GM12878 (cell line): Measurements from ENCODE around the gene PKN2. TPM values are rescaled to one million over a fixed set of nuclear protein-coding genes. Genes with fewer than 3 reads are reported as not detected.

ENCODE experiments used
- ATAC-seq: fragments of 200-7000 bp; cut with Tn5 transposase; 3 replicates; pipeline ENCODE4 v1.9.1; 2020; ENCODE audit warnings: mild to moderate bottlenecking, moderate library complexity
- BruUV-seq: library from RNA; stranded (reverse); fragments of 400-500 nt; replicated peaks from 2 replicates; lab custom pipeline; 2021; lab: Mats Ljungman, UMichigan
- CTCF ChIA-PET: fragments of 300-600 bp; sonication (Branson Sonifier 250); formaldehyde crosslinking; extraction: SDS; loops from one replicate; lab custom pipeline; 2021; ENCODE audit warnings: inconsistent platforms; lab: Yijun Ruan, JAX
- POLR2A ChIA-PET: fragments of 350-600 bp; formaldehyde crosslinking; extraction: SDS; loops from one replicate; lab custom pipeline; 2021; ENCODE audit warnings: inconsistent platforms; lab: Charles Lee
- RAD21 ChIA-PET: fragments of 300-600 bp; sonication (Branson Sonifier 250); formaldehyde crosslinking; loops from one replicate; lab custom pipeline; 2023; ENCODE audit warnings: antibody characterized with exemption; ENCODE audit not compliant: unreplicated experiment; lab: Charles Lee
- SMC1A ChIA-PET: fragments of 300-600 bp; sonication (Branson Sonifier 250); formaldehyde crosslinking; loops from one replicate; lab custom pipeline; 2023; ENCODE audit not compliant: unreplicated experiment, uncharacterized antibody; lab: Charles Lee
- DNase-seq: peaks from one replicate; pipeline ENCODE4 v3.0.0-alpha.2; 2011; ENCODE audit warnings: low read depth, low spot score
- FAIRE-seq: peaks from 3 replicates; lab custom pipeline; 2011; peaks lifted over from hg19 to GRCh38; lab: Jason Lieb, UNC
- H2AFZ ChIP-seq: 2 replicates; pipeline ENCODE4 v1.6.0; 2011; ENCODE audit warnings: low read depth, low read length, control low read depth; ENCODE audit not compliant: control insufficient read depth
- H3K27ac ChIP-seq: 2 replicates; pipeline ENCODE4 v1.5.1; 2011; ENCODE audit warnings: control low read depth; ENCODE audit not compliant: control insufficient read depth, insufficient read depth
- H3K27me3 ChIP-seq, 2 experiments: replicated peaks in 1 of 2; 2 replicates each; pipeline versions ENCODE4 v1.6.0 to v1.6.1; 2011; ENCODE audit warnings: low read length in 1 of 2; ENCODE audit not compliant: control insufficient read depth in 2 of 2, insufficient read depth in 2 of 2
- H3K36me3 ChIP-seq, 2 experiments: 2 replicates each; pipeline ENCODE4 v1.5.1; 2011; ENCODE audit warnings: low read length in 1 of 2; ENCODE audit not compliant: control insufficient read depth in 2 of 2, insufficient read depth in 2 of 2
- H3K4me1 ChIP-seq: 2 replicates; pipeline ENCODE4 v1.6.1; 2011; ENCODE audit warnings: mild to moderate bottlenecking, low read length, moderate library complexity, mixed read lengths; ENCODE audit not compliant: control insufficient read depth, insufficient read depth
- H3K4me2 ChIP-seq: 2 replicates; pipeline ENCODE4 v1.6.0; 2011; ENCODE audit warnings: control low read depth; ENCODE audit not compliant: control insufficient read depth, insufficient read depth
- H3K4me3 ChIP-seq: fragments of 200-600 bp; sonication (generic); 2 replicates; pipeline ENCODE4 v1.5.1; 2016
- H3K79me2 ChIP-seq: 2 replicates; pipeline ENCODE4 v1.6.0; 2011; ENCODE audit warnings: low read length; ENCODE audit not compliant: control insufficient read depth, insufficient read depth
- H3K9ac ChIP-seq: 2 replicates; pipeline ENCODE4 v1.8.0; 2011; ENCODE audit warnings: low read length, control low read depth, mixed read lengths; ENCODE audit not compliant: control insufficient read depth, insufficient read depth
- H3K9me3 ChIP-seq: replicated peaks from 3 replicates; pipeline ENCODE4 v1.5.1; 2011; ENCODE audit warnings: mild to moderate bottlenecking, low read length; ENCODE audit not compliant: control insufficient read depth, insufficient read depth
- H4K20me1 ChIP-seq: 2 replicates; pipeline ENCODE4 v1.6.0; 2011; ENCODE audit not compliant: control insufficient read depth, insufficient read depth
- ATF7 ChIP-seq: fragments of 450-650 bp; IDR thresholded peaks from 2 replicates; pipeline ENCODE4 v1.6.1; 2016; ENCODE audit warnings: low read depth, mild to moderate bottlenecking
- LARP7 ChIP-seq: fragments of 450-650 bp; IDR thresholded peaks from 2 replicates; pipeline ENCODE4 v1.6.1; 2017; ENCODE audit warnings: mild to moderate bottlenecking
- PKNOX1 ChIP-seq: fragments of 450-650 bp; IDR thresholded peaks from 2 replicates; pipeline ENCODE4 v1.6.1; 2016; ENCODE audit warnings: mild to moderate bottlenecking
- WGBS: methylation state at CpG from one replicate; pipeline ENCODE4 v1.1.6; 2016; ENCODE audit warnings: low lambda C conversion rate; ENCODE audit not compliant: insufficient replicate concordance, insufficient coverage; ENCODE audit errors: missing lambda C conversion rate; 5-methylcytosine and 5-hydroxymethylcytosine counted together
- in situ Hi-C: fragments of 300-500 bp; cut with MboI; formaldehyde crosslinking; loops from 9 replicates; pipeline ENCODE4 v1.14.3; 2018; ENCODE audit warnings: mixed read lengths
- intact Hi-C: fragments of 100-400 bp; cut with micrococcal nuclease; formaldehyde crosslinking; loops from one replicate; pipeline ENCODE4 v1.14.2; 2022; ENCODE audit not compliant: unreplicated experiment
- polyA plus RNA-seq, 11 experiments: library from polyadenylated mRNA; depleted of rRNA in 4 of 11; unstranded in 6 of 11; stranded (reverse) in 5 of 11; fragments of >200 nt; fragmentation: Nextera tagmentation in 4 of 11; fragmentation: Illumina TruSeq in 1 of 11; extraction: Ambion mirVana in 4 of 11; extraction: Trizol in 1 of 11; gene quantifications; 1 replicate in 1 of 11; 2 replicates in 10 of 11; pipeline versions ENCODE4 v1.2.1 to v1.2.3, GENCODE V29; 2011 to 2016; ENCODE audit warnings: inconsistent platforms in 2 of 11, missing spikeins in 2 of 11, low read depth in 1 of 11
- total RNA-seq, 4 experiments: library from RNA; depleted of rRNA in 3 of 4; stranded (reverse); fragments of >200 nt in 3 of 4; fragmentation: Illumina TruSeq in 1 of 4; extraction: Trizol in 1 of 4; gene quantifications; 2 replicates each; pipeline versions ENCODE4 v1.2.1 to v1.2.3, GENCODE V29; 2013 to 2021

The PKN2 gene
- total and polyA plus RNA-seq, 10 of the 15 experiments (the other 5 are each of a cell fraction or from before 2014, with no cell fraction given), result 2.6 to 18.3 (median 12.9) TPM

- Histone ChIP-seq H3K9me3 (no peaks in the 10 kb centered on the region), H3K27ac (no peak overlapping the region), H3K27me3 (no peaks in the 10 kb centered on the region), H3K36me3 (no peaks in the 10 kb centered on the region), H3K9ac (no peak overlapping the region), H3K79me2 (no peaks in the 10 kb centered on the region), H3K4me2 (no peak overlapping the region), H4K20me1 (no peaks in the 10 kb centered on the region), H3K4me3 (no peak overlapping the region), H3K4me1 (peaks cover 9% of the 10 kb centered on the region), H2AFZ (no peak overlapping the region; the same call in 1 of the 2 replicates)
- ATAC-seq (peak; percentile 73), FAIRE-seq (no peak), DNase-seq (no peak)
- no peak for TF ChIP-seq LARP7
- peak; percentile 62 for TF ChIP-seq ATF7
- TF ChIP-seq PKNOX1, result peak; percentile 51; the same call in 1 of the 2 replicates
- ChIA-PET CTCF (interaction anchor here (0.7 to 17.1 kb wide), 4 partner anchors 17 to 1748 kb away, joined by 3 to 293 read pairs (median 63); partner anchors contain the start of genes HS2ST1, PKN2 and SELENOF), RAD21 (interaction anchor here (10.6 kb wide), 1 partner anchor 23 kb away, joined by 66 read pairs; the partner anchor contains the start of gene PKN2), SMC1A (interaction anchor here (0.8 to 1.5 kb wide), 7 partner anchors 13 to 226 kb away, joined by 3 to 7 read pairs (median 5); partner anchors contain the start of gene PKN2), POLR2A (interaction anchor here (1.2 kb wide), 2 partner anchors 13 to 22 kb away, joined by 3 read pairs; partner anchors contain the start of gene PKN2)
- in situ Hi-C loops, result no loop called here
- BruUV-seq, result no TSS peak
- intact Hi-C loops, result loop anchor here (1.0 kb wide), 1 partner anchor 22 kb away; the partner anchor contains the start of gene PKN2
- WGBS, result 92% methylated on average over 2 of the region's 2 CpGs
Measured at GRCh38 chr1:88661951-88662699, 21.9 kb upstream of the PKN2 start.
